Nephron progenitor cell (in vitro differentiated cells): ENCODE data around the gene ACSL1.

Source experiments
- DNase-seq: peaks from one replicate; pipeline ENCODE4 v3.0.0; 2021
- H3K27ac Mint-ChIP-seq: 2 replicates; pipeline ENCODE4 v1.8.0; 2021; ENCODE audit warnings: mild to moderate bottlenecking, moderate library complexity, mixed read lengths
- H3K27me3 Mint-ChIP-seq: 2 replicates; pipeline ENCODE4 v1.8.0; 2021; ENCODE audit warnings: mild to moderate bottlenecking, low read depth, mixed read lengths; ENCODE audit not compliant: poor library complexity
- H3K36me3 Mint-ChIP-seq: 2 replicates; pipeline ENCODE4 v1.8.0; 2021; ENCODE audit warnings: low read depth, mixed read lengths
- H3K4me1 Mint-ChIP-seq: 2 replicates; pipeline ENCODE4 v1.8.0; 2021; ENCODE audit warnings: mixed read lengths
- H3K4me3 Mint-ChIP-seq: 2 replicates; pipeline ENCODE4 v1.8.0; 2021; ENCODE audit warnings: mild to moderate bottlenecking, moderate library complexity, mixed read lengths
- H3K9me3 Mint-ChIP-seq: 2 replicates; pipeline ENCODE4 v1.8.0; 2021; ENCODE audit warnings: mild to moderate bottlenecking, moderate library complexity, mixed read lengths
- TF ChIP-seq, protein P1 (sequence below): fragments of 200-600 bp; sonication (generic); IDR thresholded peaks from 2 replicates; pipeline ENCODE4 v1.5.0; 2021; ENCODE audit warnings: antibody characterized with exemption

The ACSL1 gene

GRCh38 chr4:184814686-184815045 lies 11.1 kb downstream of the ACSL1 start:
- Mint-ChIP-seq H3K4me3 (peak overlapping the region; percentile 6), H3K27ac (no peak overlapping the region), H3K27me3 (peaks cover 31% of the 10 kb centered on the region), H3K4me1 (peaks cover 48% of the 10 kb centered on the region), H3K36me3 (no peaks in the 10 kb centered on the region), H3K9me3 (no peaks in the 10 kb centered on the region)
- no peak for DNase-seq
- TF ChIP-seq, protein P1, sequence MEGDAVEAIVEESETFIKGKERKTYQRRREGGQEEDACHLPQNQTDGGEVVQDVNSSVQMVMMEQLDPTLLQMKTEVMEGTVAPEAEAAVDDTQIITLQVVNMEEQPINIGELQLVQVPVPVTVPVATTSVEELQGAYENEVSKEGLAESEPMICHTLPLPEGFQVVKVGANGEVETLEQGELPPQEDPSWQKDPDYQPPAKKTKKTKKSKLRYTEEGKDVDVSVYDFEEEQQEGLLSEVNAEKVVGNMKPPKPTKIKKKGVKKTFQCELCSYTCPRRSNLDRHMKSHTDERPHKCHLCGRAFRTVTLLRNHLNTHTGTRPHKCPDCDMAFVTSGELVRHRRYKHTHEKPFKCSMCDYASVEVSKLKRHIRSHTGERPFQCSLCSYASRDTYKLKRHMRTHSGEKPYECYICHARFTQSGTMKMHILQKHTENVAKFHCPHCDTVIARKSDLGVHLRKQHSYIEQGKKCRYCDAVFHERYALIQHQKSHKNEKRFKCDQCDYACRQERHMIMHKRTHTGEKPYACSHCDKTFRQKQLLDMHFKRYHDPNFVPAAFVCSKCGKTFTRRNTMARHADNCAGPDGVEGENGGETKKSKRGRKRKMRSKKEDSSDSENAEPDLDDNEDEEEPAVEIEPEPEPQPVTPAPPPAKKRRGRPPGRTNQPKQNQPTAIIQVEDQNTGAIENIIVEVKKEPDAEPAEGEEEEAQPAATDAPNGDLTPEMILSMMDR: no peak

DNA sequence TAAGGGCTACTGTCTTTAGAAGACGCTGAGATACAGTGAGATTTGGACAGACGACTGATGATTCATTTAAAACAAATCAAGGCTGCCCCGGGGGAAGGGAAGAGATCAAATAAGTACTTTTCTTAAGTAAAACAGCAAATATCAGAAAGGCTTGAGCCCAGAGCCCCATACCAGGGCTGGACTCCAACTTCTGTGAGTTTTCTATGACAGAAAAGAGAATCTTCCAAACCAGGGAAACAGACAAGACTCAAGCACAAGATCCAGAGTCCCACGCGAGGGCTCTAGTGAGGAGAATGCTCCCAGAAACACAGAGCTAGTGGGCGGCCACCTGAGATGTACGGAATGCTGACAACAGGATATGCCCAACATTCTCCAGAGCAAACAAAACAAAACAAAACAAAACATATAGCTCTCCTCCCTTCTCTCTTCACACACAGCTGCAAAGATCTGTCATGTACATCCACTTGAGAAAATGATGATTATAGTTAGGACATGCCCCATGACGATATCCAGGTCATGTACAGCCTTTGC lies 13.1 kb downstream of the ACSL1 start:
- DNase-seq: no peak
- Mint-ChIP-seq H3K27ac (no peak overlapping the region), H3K36me3 (no peaks in the 10 kb centered on the region), H3K4me3 (no peak overlapping the region), H3K4me1 (peaks cover 57% of the 10 kb centered on the region), H3K27me3 (peaks cover 38% of the 10 kb centered on the region), H3K9me3 (no peaks in the 10 kb centered on the region)
- TF ChIP-seq, protein P1: no peak

GRCh38 chr4:184812199-184812542 lies 13.6 kb downstream of the ACSL1 start:
- TF ChIP-seq, protein P1: no peak
- Mint-ChIP-seq H3K4me3 (no peak overlapping the region), H3K27me3 (peaks cover 38% of the 10 kb centered on the region), H3K36me3 (no peaks in the 10 kb centered on the region), H3K4me1 (peaks cover 57% of the 10 kb centered on the region), H3K9me3 (no peaks in the 10 kb centered on the region), H3K27ac (no peak overlapping the region)
- no peak for DNase-seq

DNA sequence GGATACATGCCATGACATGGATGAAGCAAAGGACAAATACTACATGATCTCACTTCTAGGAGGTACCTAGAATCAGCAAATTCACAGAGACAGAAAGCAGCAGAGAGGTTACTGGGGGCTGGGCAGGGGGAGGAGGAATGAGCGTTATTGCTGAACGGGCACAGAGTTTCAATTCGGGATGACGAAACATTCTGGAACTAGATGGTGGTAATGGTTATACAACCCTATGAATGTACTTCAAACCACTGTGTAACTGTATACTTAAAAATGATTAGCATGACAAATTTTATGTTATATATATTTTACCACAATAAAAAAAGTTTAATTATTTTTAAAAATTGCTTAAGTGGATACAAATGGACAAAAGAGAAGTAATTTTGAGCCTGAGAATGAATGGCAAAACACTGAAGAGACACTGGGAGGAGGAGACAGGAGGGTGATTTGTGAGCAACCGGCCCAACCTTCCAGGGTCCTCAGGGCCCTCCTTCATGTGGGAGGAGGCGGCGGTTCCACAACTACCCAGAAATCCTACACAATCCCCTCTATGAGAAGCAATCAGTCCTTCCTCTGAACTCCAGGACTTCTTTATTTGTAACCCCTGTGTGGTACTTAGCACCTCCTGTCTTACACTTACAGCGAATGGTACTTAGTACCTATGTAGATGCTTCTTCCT lies 14.1 kb downstream of the ACSL1 start:
- Mint-ChIP-seq H3K4me3 (no peak overlapping the region), H3K4me1 (peaks cover 57% of the 10 kb centered on the region), H3K27ac (no peak overlapping the region), H3K36me3 (no peaks in the 10 kb centered on the region), H3K9me3 (no peaks in the 10 kb centered on the region), H3K27me3 (peaks cover 36% of the 10 kb centered on the region)
- TF ChIP-seq, protein P1: no peak
- no peak for DNase-seq

DNA sequence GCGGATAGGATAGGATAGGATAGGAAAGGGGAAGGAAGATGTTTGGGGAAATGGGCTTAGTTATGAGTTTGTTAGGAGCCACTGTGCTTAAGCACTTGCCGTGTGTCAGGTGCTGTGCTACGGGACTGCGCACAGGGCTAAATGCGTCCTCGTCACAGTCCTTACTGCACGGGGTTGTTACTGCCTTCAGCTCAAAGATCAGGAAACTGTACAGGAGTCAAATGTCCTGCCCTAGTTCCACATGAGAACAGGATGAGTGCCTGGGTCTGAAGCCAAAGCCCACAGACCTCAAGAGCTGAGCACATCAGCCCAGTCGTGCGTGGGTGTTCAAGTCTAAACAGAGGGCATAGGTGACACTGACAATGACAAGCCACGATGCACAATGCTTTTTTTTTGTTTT lies 15.0 kb downstream of the ACSL1 start:
- Mint-ChIP-seq H3K36me3 (no peaks in the 10 kb centered on the region), H3K9me3 (no peaks in the 10 kb centered on the region), H3K27ac (peak overlapping the region; percentile 67), H3K27me3 (peaks cover 31% of the 10 kb centered on the region), H3K4me1 (peaks cover 65% of the 10 kb centered on the region), H3K4me3 (no peak overlapping the region)
- DNase-seq: no peak
- TF ChIP-seq, protein P1: no peak

DNA sequence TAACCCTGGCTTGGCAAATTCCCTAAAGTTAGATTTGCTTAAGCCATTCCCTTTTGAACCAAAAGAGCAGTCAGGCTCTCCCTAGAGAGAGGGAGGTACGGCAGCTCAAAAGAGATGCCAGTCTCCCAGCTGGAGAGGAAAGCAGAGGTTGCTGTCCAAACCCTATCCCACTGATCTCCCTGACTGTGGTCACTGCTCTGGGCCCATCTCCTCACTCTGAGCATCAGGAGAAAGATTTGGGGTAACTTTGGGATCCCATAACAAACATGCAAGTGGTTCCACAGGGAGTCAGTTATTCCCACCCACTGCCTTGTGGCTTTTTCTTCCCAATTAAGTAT lies 17.1 kb downstream of the ACSL1 start:
- no peak for DNase-seq
- Mint-ChIP-seq H3K27me3 (peaks cover 24% of the 10 kb centered on the region), H3K36me3 (no peaks in the 10 kb centered on the region), H3K4me1 (peaks cover 56% of the 10 kb centered on the region), H3K27ac (no peak overlapping the region), H3K9me3 (no peaks in the 10 kb centered on the region), H3K4me3 (no peak overlapping the region)
- TF ChIP-seq, protein P1: no peak
